HG03378 (cell line): ENCODE measurements around the gene LMTK2.

ENCODE experiments used
- ATAC-seq: cut with Tn5 transposase; IDR thresholded peaks from one replicate; pipeline ENCODE4 v1.9.1; 2021; ENCODE audit warnings: mild to moderate bottlenecking, moderate library complexity; ENCODE audit not compliant: unreplicated experiment

The LMTK2 gene

GRCh38 chr7:98106647-98107312 lies at the start of gene LMTK2:
Gene LMTK2 (plus strand): TSS chr7:98106862. CDS start chr7:98107178, 316 bp downstream.
- peak; percentile 96 for ATAC-seq

GRCh38 chr7:98057157-98057556 lies 49.5 kb upstream of the LMTK2 start:
- no peak for ATAC-seq

DNA sequence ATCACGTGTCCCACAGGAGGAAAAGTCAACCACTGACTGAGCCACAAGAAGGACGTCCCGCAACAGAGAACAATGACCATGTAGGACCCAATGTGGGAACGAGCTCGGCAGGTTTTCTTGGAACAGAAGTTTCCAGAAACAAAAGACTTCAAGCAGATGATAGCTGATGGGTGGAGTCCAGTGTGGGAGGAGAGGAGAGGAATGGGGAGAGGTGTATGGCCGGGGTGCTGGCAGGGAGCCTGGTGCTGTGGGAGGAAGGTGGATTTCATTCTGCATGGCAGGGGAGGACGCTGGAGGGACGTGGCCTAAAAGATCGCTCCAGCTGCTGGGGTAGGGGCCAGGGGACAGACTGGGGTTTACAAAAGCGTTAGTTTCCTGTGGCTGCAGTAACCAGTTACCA lies 48.5 kb upstream of the LMTK2 start:
- ATAC-seq, result no peak

DNA sequence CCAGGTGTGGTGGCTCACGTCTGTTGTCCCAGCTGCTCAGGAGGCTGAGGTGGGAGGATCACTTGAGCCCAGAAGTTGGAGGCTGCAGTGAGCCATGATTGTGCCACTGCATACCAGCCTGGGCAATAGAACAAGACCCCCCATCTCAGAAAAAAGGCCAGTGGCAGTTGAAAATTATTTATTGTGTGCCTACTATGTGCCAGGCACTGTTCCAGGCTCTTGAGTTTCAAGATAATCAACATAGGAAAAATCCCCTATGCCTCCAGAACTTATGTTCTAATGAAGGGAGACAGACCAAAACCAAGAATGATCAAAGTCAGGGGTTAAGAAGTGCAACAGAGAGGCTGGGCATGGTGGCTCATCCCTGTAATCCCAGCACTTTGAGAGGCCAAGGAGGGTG lies 42.4 kb upstream of the LMTK2 start:
- no peak for ATAC-seq

DNA sequence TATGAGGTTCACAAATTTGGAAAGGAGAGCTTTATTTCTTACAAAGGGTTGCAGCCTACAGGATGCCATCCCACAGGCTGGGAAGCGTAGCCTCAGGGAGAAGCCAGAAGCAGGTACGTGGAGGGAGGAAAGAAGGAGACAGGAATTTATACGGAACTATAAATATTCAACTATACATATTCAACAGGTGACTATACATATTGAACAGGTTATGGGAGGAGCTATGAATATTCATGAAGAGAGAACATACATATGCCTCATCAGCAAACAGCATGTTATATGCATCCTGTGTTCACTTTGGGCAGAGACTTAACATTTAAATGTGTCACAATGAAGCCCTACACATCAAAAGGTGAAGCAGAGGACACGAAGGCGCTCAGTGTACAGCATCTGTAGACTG lies 40.5 kb upstream of the LMTK2 start:
- ATAC-seq, result no peak

DNA sequence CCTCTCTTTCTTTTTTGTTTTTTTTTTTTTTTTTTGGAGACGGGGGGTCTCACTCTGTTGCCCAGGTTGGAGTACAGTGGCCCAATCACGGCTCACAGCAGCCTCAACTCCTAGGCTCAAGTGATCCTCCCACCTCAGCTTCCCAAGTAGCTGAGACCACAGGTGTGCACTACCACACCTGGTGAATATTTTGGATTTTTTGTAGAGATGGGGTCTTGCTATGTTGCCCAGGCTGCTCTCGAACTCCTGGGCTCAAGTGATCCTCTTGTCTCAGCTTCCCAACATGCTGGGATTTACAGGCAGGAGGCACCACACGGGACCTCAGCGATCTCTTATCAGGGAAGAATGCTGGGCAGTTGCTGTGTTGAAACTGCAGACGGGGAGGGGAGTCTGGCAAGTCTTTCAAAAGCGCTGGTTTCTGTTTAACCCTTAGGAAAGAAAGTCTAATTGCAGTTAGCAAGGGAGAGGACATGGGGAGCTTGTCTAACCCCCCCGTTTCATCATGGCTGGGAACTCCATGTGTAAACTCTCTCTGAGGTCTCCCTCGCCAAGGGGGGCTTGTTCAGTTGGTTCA lies 39.6 kb upstream of the LMTK2 start:
- ATAC-seq, result no peak

- no peak for ATAC-seq
These were observed 33.6 kb upstream of the LMTK2 start for GRCh38 chr7:98073047-98073446.

DNA sequence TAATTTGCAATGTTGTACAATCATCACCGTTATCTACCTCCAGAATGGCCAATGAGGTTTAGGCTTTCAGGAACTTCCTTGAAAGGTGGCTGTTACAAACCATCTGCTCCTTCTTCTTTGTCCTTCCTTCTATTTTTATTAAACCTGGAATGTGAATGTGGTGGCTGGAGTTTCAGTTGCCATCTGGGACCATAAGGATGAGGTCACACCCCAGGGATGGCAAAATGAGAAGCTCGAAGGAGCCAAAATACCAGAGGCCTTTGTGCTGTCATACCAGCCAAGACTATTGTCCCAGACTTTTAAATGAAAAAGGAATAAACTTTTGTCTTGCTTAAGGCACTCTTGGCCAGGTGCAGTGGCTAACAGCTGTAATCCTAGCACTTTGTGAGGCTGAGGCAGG lies 30.9 kb upstream of the LMTK2 start:
- no peak for ATAC-seq

DNA sequence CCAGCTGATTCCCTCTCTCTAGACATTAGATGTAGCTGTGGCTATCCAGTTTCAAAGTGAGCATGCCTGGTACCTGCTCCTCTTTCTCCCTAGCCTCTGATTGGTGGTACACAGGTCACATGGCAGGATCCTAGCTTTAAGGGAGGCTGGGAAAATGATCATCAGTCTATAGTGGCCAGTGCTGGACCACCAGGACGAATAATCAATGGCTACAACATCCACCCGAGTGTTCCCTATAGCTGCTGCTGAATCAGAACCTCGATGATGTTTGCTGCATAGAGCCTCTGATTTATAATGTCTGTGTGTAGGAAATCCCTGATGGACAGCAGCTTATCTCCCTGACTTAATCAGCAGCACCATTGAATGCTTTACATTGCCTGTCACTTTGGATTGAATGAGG lies 28.9 kb upstream of the LMTK2 start:
- no peak for ATAC-seq

- no peak for ATAC-seq
These were observed 28.3 kb upstream of the LMTK2 start for GRCh38 chr7:98078197-98078870.

GRCh38 chr7:98079891-98080648 lies 26.6 kb upstream of the LMTK2 start:
- no peak for ATAC-seq

- ATAC-seq, result no peak
These were observed 25.3 kb upstream of the LMTK2 start for GRCh38 chr7:98081319-98081718.

DNA sequence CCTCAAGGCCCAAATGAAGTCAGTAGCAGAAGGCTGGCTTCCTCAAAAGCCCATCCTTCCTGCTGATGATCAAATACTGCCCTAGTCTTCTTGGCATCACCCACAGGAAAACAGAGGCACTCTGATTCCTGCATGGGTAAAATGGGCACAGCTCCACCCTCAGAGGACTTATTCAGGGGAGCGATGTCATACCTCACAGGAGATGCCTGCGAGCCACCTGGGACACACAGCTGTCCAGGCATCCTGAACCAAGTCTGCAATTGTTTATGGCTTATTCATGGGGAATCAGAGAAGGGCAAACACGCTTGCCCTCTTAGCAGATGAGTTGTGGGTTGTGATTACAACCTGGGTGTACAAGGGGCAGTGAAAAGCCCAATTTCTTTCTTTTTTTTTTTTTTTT lies 22.0 kb upstream of the LMTK2 start:
- ATAC-seq, result no peak

DNA sequence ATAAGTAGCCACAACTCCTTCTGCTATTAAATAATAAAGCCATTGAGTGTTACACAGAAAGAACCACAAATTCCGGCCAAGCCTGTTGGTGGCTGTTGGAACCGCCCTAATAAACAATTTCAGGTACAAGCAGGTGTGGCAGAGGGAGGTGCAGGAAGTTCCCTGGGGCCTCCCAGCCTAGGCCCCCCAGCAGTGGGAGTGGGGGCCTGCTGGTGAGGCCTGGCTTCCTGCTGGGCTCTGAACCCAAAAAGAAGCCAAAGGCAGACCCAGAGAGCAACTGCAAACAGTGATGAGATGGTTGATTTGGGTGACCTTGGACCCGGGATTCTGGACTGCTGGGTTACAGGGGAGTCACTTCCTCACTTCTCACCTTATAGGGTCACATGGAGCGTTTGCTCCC lies 21.0 kb upstream of the LMTK2 start:
- no peak for ATAC-seq

GRCh38 chr7:98086281-98086718 lies 20.4 kb upstream of the LMTK2 start:
- ATAC-seq, result no peak

DNA sequence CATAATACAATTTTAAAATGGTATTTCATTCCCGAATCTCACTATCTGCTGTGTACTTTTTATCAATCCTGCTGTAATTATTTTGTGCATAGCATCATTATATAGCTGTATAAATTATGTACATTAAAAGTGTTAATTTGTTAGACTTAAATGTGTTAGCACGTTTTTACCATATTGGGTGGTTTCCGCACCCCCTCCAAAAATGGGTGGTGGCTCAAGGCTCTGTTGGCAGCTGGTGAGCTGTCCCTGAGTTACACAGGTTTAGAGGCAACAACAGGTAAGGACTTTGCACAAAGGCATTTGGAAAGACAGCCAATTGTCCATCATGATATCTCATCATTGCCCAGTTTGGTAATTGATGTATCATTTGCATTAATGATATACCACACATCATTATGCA lies 18.6 kb upstream of the LMTK2 start:
- ATAC-seq, result no peak

DNA sequence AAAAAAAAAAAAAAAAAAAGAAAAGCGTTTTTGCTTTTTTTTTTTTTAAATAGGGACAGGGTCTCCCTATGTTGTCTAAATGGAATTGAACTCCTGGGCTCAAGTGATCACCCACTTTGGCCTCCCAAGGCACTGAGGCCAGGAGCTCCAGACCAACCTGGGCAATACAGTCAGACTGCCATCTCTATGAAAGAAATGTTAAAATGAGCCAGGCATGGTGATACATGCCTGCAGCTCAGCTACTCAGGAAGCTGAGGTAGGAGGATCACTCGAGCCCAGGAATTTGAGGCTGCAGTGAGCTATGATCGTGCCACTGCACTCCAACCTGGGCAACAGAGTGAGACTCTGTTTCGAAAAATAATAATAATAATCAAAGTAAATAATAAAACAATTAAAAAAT lies 16.5 kb upstream of the LMTK2 start:
- ATAC-seq, result no peak

GRCh38 chr7:98091061-98091460 lies 15.6 kb upstream of the LMTK2 start:
- no peak for ATAC-seq

DNA sequence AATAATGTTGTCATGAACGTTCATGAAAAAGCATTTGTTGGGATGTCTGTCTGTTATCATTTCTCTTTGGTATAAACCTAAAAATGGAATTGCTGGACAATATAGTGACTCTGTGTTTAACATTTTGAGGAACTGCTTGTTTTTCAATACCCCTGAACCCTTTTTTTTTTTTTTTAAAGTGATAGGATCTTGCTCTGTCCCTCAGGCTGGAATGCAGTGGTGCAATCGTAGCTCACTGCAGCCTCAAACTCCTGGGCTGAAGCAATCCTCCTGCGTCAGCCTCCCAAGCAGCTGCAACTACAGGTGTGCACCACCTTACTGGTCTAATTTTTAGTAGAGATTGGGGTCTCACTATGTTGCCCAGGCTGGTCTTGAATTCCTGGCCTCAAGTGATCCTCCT lies 15.1 kb upstream of the LMTK2 start:
- ATAC-seq, result no peak

DNA sequence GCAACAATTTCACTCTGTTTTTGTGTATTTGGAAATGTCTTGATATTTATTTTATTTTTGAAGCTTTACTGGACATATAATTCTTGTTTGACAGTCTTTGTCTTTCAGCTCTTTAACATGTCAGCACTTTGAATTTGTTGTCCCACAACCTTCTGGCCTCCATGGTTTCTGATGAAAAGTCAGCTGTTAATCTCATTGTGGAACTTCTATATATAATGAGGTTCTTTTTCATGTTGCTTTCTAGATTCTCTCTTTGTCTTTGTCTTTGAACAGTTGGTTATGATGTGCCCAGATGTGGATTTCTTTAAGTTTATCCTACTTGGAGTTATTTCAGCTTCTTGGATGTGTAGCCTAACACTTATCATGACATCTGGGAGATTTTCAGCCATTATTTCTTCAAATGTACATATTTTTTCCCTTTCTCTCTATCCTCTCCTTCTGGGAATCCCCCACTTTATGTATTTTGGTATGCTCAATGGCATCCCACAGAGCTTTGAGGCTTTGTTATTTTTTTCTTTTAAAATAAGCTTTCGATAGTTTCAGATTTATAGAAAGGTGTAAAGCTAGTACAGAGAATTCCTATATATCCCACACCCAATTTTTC lies 9.5 kb upstream of the LMTK2 start:
- no peak for ATAC-seq

DNA sequence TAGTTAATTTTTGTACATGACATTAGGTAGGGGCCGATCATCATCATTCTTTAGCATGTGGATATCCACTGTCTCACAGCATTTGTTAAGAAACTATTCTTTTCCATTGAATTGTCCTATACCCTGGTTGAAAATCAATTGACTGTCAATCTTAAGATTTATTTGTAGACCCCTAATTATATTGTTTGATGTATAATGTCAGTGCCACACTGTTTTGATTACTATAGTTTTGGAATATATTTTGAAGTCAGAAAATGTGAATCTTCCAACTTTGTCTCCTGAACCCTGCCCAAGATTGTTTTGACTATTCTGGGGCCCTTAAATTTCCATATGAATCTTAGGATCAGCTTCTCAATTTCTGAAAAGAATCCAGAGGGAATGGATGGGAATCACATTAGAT lies 6.6 kb upstream of the LMTK2 start:
- no peak for ATAC-seq
